NCI-H1930 (cell line): ENCODE measurements around the gene CDK8.
"Not testable (repeated sequence)": the region's sequence is repeated elsewhere in the genome, so short reads cannot be mapped to it uniquely, and the experiment has no call there.

Experiments used
- DNase-seq, 2 experiments: peaks; one replicate each; lab custom pipeline; 2025; lab: John Stamatoyannopoulos, UW

The CDK8 gene

GRCh38 chr13:26253262-26253786 is 605 bp upstream of the CDK8 start:
- no peak for DNase-seq

- peak; percentile 31 to 50 for DNase-seq
Measured at GRCh38 chr13:26254583-26255111, 718 bp downstream of the CDK8 start.

GRCh38 chr13:26255115-26255514 is 1.2 kb downstream of the CDK8 start:
- DNase-seq = no peak

- no peak for DNase-seq
Measured at GRCh38 chr13:26255691-26256277, 1.9 kb downstream of the CDK8 start.

GRCh38 chr13:26257049-26257448 is 3.1 kb downstream of the CDK8 start:
- no peak for DNase-seq

- no peak for DNase-seq
Measured at GRCh38 chr13:26259634-26260033, 5.7 kb downstream of the CDK8 start.

- DNase-seq = no peak
Measured at GRCh38 chr13:26262156-26262555, 8.2 kb downstream of the CDK8 start.

- DNase-seq = no peak
Measured at GRCh38 chr13:26266311-26266710, 12.4 kb downstream of the CDK8 start.

GRCh38 chr13:26270707-26271106 is 16.8 kb downstream of the CDK8 start:
- DNase-seq = no peak

GRCh38 chr13:26272621-26273020 is 18.7 kb downstream of the CDK8 start:
- no peak for DNase-seq

- DNase-seq = no peak
Measured at GRCh38 chr13:26280295-26280694, 26.4 kb downstream of the CDK8 start.

- no peak for DNase-seq
Measured at GRCh38 chr13:26280822-26281221, 26.9 kb downstream of the CDK8 start.

- DNase-seq = not testable (repeated sequence)
Measured at GRCh38 chr13:26285911-26286310, 32.0 kb downstream of the CDK8 start.

- DNase-seq = not testable (repeated sequence)
Measured at GRCh38 chr13:26288838-26289237, 34.9 kb downstream of the CDK8 start.

GRCh38 chr13:26295812-26296211 is 41.9 kb downstream of the CDK8 start:
- DNase-seq = no peak

- DNase-seq = no peak
Measured at GRCh38 chr13:26299168-26299750, 45.3 kb downstream of the CDK8 start.

GRCh38 chr13:26300140-26300539 is 46.2 kb downstream of the CDK8 start:
- no peak for DNase-seq

- no peak for DNase-seq
Measured at GRCh38 chr13:26305676-26306075, 51.7 kb downstream of the CDK8 start.

GRCh38 chr13:26307701-26308100 is 53.8 kb downstream of the CDK8 start:
- no peak for DNase-seq

GRCh38 chr13:26308250-26308649 is 54.3 kb downstream of the CDK8 start:
- DNase-seq = no peak

GRCh38 chr13:26308836-26309235 is 54.9 kb downstream of the CDK8 start:
- DNase-seq = no peak

- DNase-seq = no peak
Measured at GRCh38 chr13:26310003-26310402, 56.1 kb downstream of the CDK8 start.

GRCh38 chr13:26310470-26310869 is 56.5 kb downstream of the CDK8 start:
- no peak for DNase-seq

- not testable (repeated sequence) for DNase-seq
Measured at GRCh38 chr13:26312019-26312418, 58.1 kb downstream of the CDK8 start.
